Caco-2 (cell line): ENCODE data around the gene TMEM150C. TPM values are rescaled to one million over a fixed set of nuclear protein-coding genes. Genes with fewer than 3 reads are reported as not detected.

ENCODE experiments used
- BruUV-seq: library from RNA; stranded (reverse); fragments of 400-500 nt; replicated peaks from 2 replicates; lab custom pipeline; 2021; lab: Mats Ljungman, UMichigan
- CTCF ChIA-PET: fragments of 300-600 bp; sonication (Branson Sonifier 250); formaldehyde crosslinking; loops from one replicate; lab custom pipeline; 2022; ENCODE audit warnings: antibody characterized with exemption; lab: Charles Lee
- POLR2A ChIA-PET: fragments of 300-600 bp; sonication (Branson Sonifier 250); formaldehyde crosslinking; loops from one replicate; lab custom pipeline; 2022; ENCODE audit warnings: antibody characterized with exemption; lab: Charles Lee
- DNase-seq, 2 experiments: peaks; one replicate each; pipeline versions ENCODE4 v3.0.0 to v3.0.0-alpha.2; 2020 to 2022
- H3K27me3 ChIP-seq: replicated peaks from 2 replicates; pipeline ENCODE4 v1.6.0; 2011; ENCODE audit warnings: low read length; ENCODE audit not compliant: control insufficient read depth, insufficient read depth
- H3K36me3 ChIP-seq: 2 replicates; pipeline ENCODE4 v1.5.1; 2011; ENCODE audit warnings: low read length; ENCODE audit not compliant: control insufficient read depth, insufficient read depth
- H3K4me1 ChIP-seq: fragments of 250-450 bp; sonication (Bioruptor Pico); 2 replicates; pipeline ENCODE4 v1.5.1; 2020; ENCODE audit warnings: mild to moderate bottlenecking
- H3K4me3 ChIP-seq: 2 replicates; pipeline ENCODE4 v1.5.1; 2011; ENCODE audit warnings: low read depth, mild to moderate bottlenecking, control low read depth, low read length
- H3K9me3 ChIP-seq: fragments of 250-450 bp; sonication (Bioruptor Pico); 2 replicates; pipeline ENCODE4 v1.5.1; 2020; ENCODE audit warnings: mild to moderate bottlenecking, moderate library complexity
- H3K27ac Mint-ChIP-seq: one replicate; pipeline ENCODE4 v1.8.0; 2022; ENCODE audit warnings: mixed read lengths; ENCODE audit not compliant: unreplicated experiment
- H3K27me3 Mint-ChIP-seq: one replicate; pipeline ENCODE4 v1.8.0; 2022; ENCODE audit warnings: mixed read lengths; ENCODE audit not compliant: insufficient read depth, unreplicated experiment
- H3K36me3 Mint-ChIP-seq: one replicate; pipeline ENCODE4 v1.8.0; 2022; ENCODE audit warnings: mild to moderate bottlenecking, mixed read lengths; ENCODE audit not compliant: insufficient read depth, unreplicated experiment
- H3K4me1 Mint-ChIP-seq: one replicate; pipeline ENCODE4 v1.8.0; 2022; ENCODE audit warnings: low read depth, mixed read lengths; ENCODE audit not compliant: unreplicated experiment
- H3K4me3 Mint-ChIP-seq: one replicate; pipeline ENCODE4 v1.8.0; 2022; ENCODE audit warnings: mild to moderate bottlenecking, moderate library complexity, mixed read lengths; ENCODE audit not compliant: unreplicated experiment
- H3K9me3 Mint-ChIP-seq: one replicate; pipeline ENCODE4 v1.8.0; 2022; ENCODE audit warnings: mixed read lengths; ENCODE audit not compliant: unreplicated experiment
- CTCF ChIP-seq, 2 experiments: fragments of 200-600 bp in 1 of 2; IDR thresholded peaks; 1 replicate in 1 of 2; 2 replicates in 1 of 2; pipeline versions ENCODE4 v1.5.1 to v1.8.0; 2011 to 2022; ENCODE audit warnings: antibody characterized with exemption in 1 of 2, control low read depth in 1 of 2, inconsistent platforms in 1 of 2, low read depth in 1 of 2, low read length in 1 of 2, mild to moderate bottlenecking in 1 of 2, moderate library complexity in 1 of 2; ENCODE audit not compliant: insufficient read depth in 1 of 2, severe bottlenecking in 1 of 2, unreplicated experiment in 1 of 2
- intact Hi-C: fragments of 100-400 bp; cut with micrococcal nuclease; formaldehyde crosslinking; loops from one replicate; pipeline ENCODE4 v1.10.0; 2022; ENCODE audit not compliant: unreplicated experiment
- total RNA-seq: library from RNA; stranded (reverse); gene quantifications from 2 replicates; pipeline ENCODE4 v1.2.3, GENCODE V29; 2022

Gene TMEM150C
- total RNA-seq, 1 experiment from 2014 or later: 5.7 TPM

- no TSS peak for BruUV-seq
- H3K36me3 Mint-ChIP-seq: no peaks in the 10 kb centered on the region
- H3K27me3 Mint-ChIP-seq: no peaks in the 10 kb centered on the region
- H3K27ac Mint-ChIP-seq: no peak overlapping the region
- intact Hi-C loops: no loop called here
- Histone ChIP-seq H3K4me3 (no peak overlapping the region), H3K4me1 (peaks cover 8% of the 10 kb centered on the region), H3K36me3 (no peaks in the 10 kb centered on the region), H3K9me3 (no peaks in the 10 kb centered on the region; the same call in 1 of the 2 replicates), H3K27me3 (no peaks in the 10 kb centered on the region)
- H3K4me1 Mint-ChIP-seq: peaks cover 7% of the 10 kb centered on the region
- POLR2A ChIA-PET: no interaction called here
- H3K9me3 Mint-ChIP-seq: peaks cover 8% of the 10 kb centered on the region
- TF ChIP-seq CTCF (IDR thresholded peaks at IDR 0.05; ENCODE audit: insufficient read depth in 1 of 2, low read depth in 1 of 2, low read length in 1 of 2, severe bottlenecking in 1 of 2, unreplicated experiment in 1 of 2): peak; percentile 13 to 19
- DNase-seq: peak in 1 of 2 experiments; percentile 21
- CTCF ChIA-PET: interaction anchor here (0.9 to 1.0 kb wide), 3 partner anchors 12 to 116 kb away, joined by 3 to 4 read pairs (median 3); no protein-coding TSS in a partner anchor
- H3K4me3 Mint-ChIP-seq: no peak overlapping the region
Observed at GRCh38 chr4:82578935-82579334, 17.1 kb upstream of the TMEM150C start.

DNA sequence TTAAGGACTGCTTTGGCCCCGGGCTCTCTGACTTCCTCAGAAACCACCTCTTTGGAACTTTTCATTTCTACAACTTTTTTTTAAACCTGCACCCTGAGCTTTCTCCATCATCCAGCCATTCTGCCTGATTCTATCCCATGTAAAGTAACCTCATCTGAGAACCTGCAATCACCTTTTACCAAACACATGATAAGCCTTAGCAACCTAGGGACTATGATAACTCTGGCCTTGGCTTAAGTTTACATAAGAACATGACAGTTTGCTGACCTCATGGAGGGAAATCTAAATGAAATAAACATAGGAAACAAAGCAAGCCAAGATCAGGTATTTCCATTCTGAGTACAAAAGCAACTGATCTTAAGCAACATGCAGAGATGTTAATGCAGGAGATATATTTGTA is 15.7 kb upstream of the TMEM150C start:
- H3K4me1 Mint-ChIP-seq: no peaks in the 10 kb centered on the region
- intact Hi-C loops: no loop called here
- H3K9me3 Mint-ChIP-seq: peaks cover 8% of the 10 kb centered on the region
- no peak overlapping the region for H3K4me3 ChIP-seq
- no peaks in the 10 kb centered on the region; the same call in 1 of the 2 replicates for H3K9me3 ChIP-seq
- no peak overlapping the region for H3K27ac Mint-ChIP-seq
- H3K27me3 Mint-ChIP-seq: no peaks in the 10 kb centered on the region
- no peak overlapping the region for H3K4me3 Mint-ChIP-seq
- H3K36me3 Mint-ChIP-seq: no peaks in the 10 kb centered on the region
- no peaks in the 10 kb centered on the region for H3K36me3 ChIP-seq
- POLR2A ChIA-PET: no interaction called here
- no peak for TF ChIP-seq CTCF (IDR thresholded peaks at IDR 0.05; ENCODE audit: insufficient read depth in 1 of 2, low read depth in 1 of 2, low read length in 1 of 2, severe bottlenecking in 1 of 2, unreplicated experiment in 1 of 2)
- CTCF ChIA-PET: no interaction called here
- H3K4me1 ChIP-seq: no peaks in the 10 kb centered on the region
- no peaks in the 10 kb centered on the region for H3K27me3 ChIP-seq
- DNase-seq: no peak
- no TSS peak for BruUV-seq

DNA sequence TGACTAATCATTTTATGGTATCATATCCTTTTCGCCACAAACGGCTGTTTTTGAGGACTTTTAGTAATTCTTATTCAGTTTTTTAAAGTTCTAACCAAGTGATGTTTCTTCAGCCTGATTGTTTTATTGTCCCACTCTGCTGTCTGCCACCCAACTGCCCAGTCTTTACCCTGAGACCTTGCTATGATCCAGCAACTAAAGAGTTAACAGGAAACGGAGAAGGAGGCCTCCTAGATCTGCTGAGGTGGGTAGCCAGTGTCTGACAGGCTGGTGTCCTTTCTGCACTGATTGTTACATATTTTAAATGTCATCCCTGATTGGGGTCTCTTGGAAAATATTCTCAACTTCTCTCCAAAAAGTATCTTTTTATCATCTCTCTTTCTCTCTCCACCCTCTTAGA is 7.9 kb upstream of the TMEM150C start:
- H3K9me3 Mint-ChIP-seq: no peaks in the 10 kb centered on the region
- no peak overlapping the region for H3K27ac Mint-ChIP-seq
- no peaks in the 10 kb centered on the region for H3K27me3 ChIP-seq
- intact Hi-C loops: no loop called here
- H3K4me1 Mint-ChIP-seq: no peaks in the 10 kb centered on the region
- BruUV-seq: no TSS peak
- no peaks in the 10 kb centered on the region for H3K36me3 Mint-ChIP-seq
- POLR2A ChIA-PET: no interaction called here
- H3K4me3 ChIP-seq: no peak overlapping the region
- H3K27me3 Mint-ChIP-seq: no peaks in the 10 kb centered on the region
- H3K4me3 Mint-ChIP-seq: no peak overlapping the region
- CTCF ChIA-PET: interaction anchor here (0.6 kb wide), 1 partner anchor 107 kb away, joined by 3 read pairs; no protein-coding TSS in a partner anchor
- no peak for DNase-seq
- H3K9me3 ChIP-seq: no peaks in the 10 kb centered on the region
- no peaks in the 10 kb centered on the region for H3K36me3 ChIP-seq
- no peak for TF ChIP-seq CTCF (IDR thresholded peaks at IDR 0.05; ENCODE audit: insufficient read depth in 1 of 2, low read depth in 1 of 2, low read length in 1 of 2, severe bottlenecking in 1 of 2, unreplicated experiment in 1 of 2)
- H3K4me1 ChIP-seq: no peaks in the 10 kb centered on the region
